Naive thymus-derived CD8-positive, alpha-beta T cell (primary cell): ENCODE data around the gene HAPSTR1. TPM values are rescaled to one million over a fixed set of nuclear protein-coding genes. Genes with fewer than 3 reads are reported as not detected.
A peak's percentile ranks its signal among the peaks of the same experiment; 100 is the strongest.

Experiments
- ATAC-seq, 2 donors: fragments of 150-1000 bp; cut with Tn5 transposase in 1 of 2; sonication (Bioruptor Pico), chemical (Tn5 transposase) in 1 of 2; 1 replicate in 1 of 2; 2 replicates in 1 of 2; pipeline ENCODE4 v1.10.0; 2021; ENCODE audit warnings: mild to moderate bottlenecking in 2 of 2, moderate library complexity in 2 of 2
- POLR2A ChIA-PET: fragments of 350-600 bp; sonication (Branson Sonifier 250); formaldehyde crosslinking; loops from one replicate; lab custom pipeline; 2021; ENCODE audit warnings: antibody characterized with exemption; lab: Charles Lee
- DNase-seq, 10 donors: peaks; one replicate each; pipeline versions ENCODE4 v3.0.0 to v3.0.0-alpha.2; 2020 to 2022
- H3K27ac Mint-ChIP-seq, 10 donors: one replicate each; pipeline ENCODE4 v1.8.0; 2020 to 2022; ENCODE audit warnings: mild to moderate bottlenecking in 10 of 10, mixed read lengths in 10 of 10, moderate library complexity in 4 of 10, inconsistent platforms in 1 of 10
- H3K27me3 Mint-ChIP-seq, 5 donors: one replicate each; pipeline ENCODE4 v1.8.0; 2021 to 2022; ENCODE audit warnings: mixed read lengths in 5 of 5
- H3K36me3 Mint-ChIP-seq, 3 donors: one replicate each; pipeline ENCODE4 v1.8.0; 2020 to 2022; ENCODE audit warnings: mixed read lengths in 3 of 3, mild to moderate bottlenecking in 2 of 3, inconsistent platforms in 1 of 3
- H3K4me1 Mint-ChIP-seq, 4 donors: one replicate each; pipeline ENCODE4 v1.8.0; 2021 to 2022; ENCODE audit warnings: mixed read lengths in 4 of 4
- H3K4me3 Mint-ChIP-seq, 10 donors: one replicate each; pipeline ENCODE4 v1.8.0; 2020 to 2022; ENCODE audit warnings: mild to moderate bottlenecking in 10 of 10, mixed read lengths in 10 of 10, moderate library complexity in 6 of 10, inconsistent platforms in 1 of 10
- H3K9me3 Mint-ChIP-seq, 9 donors: one replicate each; pipeline ENCODE4 v1.8.0; 2020 to 2022; ENCODE audit warnings: mixed read lengths in 9 of 9, mild to moderate bottlenecking in 3 of 9, inconsistent platforms in 1 of 9, moderate library complexity in 1 of 9
- polyA plus RNA-seq, 3 donors: library from polyadenylated mRNA; unstranded; fragments of 300-500 nt; fragmentation: Illumina TruSeq; gene quantifications; one replicate each; pipeline ENCODE4 v1.2.3, GENCODE V29; 2021
- total RNA-seq, 8 experiments: library from RNA in 2 of 8; stranded (reverse) in 2 of 8; gene quantifications; one replicate each; pipeline ENCODE4 v1.2.3 and lab custom pipeline; 2021 to 2026

The HAPSTR1 gene
- total and polyA plus RNA-seq, 5 experiments from 2014 or later = 9.9 to 102 (median 16.5) TPM

DNA sequence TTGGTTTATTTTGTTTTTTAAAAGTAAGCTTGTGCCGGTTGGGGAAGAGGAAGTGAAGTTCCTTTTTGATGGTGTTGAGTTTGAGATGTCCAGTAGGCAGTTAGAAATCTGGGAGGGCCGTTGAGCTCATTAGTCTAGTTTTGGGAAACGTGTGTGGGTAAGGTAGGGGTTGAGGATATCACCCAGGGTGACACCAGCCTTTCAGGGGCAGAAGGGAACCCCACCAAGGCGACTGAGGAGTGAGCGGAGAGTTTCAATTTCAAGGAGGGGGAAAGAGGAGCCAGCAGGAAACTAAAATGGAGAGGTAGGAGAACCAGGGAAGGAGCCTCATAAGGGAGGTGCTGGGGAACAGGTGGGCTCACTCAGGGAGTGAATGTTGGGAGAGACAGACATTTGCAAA is 22.7 kb downstream of the HAPSTR1 start:
- POLR2A ChIA-PET = interaction anchor here (0.9 to 1.0 kb wide), 2 partner anchors 22 to 23 kb away, joined by 3 read pairs; no protein-coding TSS in a partner anchor
- H3K27me3 Mint-ChIP-seq = no peaks in the 10 kb centered on the region
- H3K27ac Mint-ChIP-seq = peak overlapping the region; percentile 68 to 93 (median 85)
- peaks cover 39 to 97% (median 90%) of the 10 kb centered on the region in 4 donors for H3K4me1 Mint-ChIP-seq
- DNase-seq (no peak), ATAC-seq (no peak)
- peaks cover 5 to 91% (median 17%) of the 10 kb centered on the region in 3 donors for H3K36me3 Mint-ChIP-seq
- H3K9me3 Mint-ChIP-seq = no peaks in the 10 kb centered on the region
- peak overlapping the region in 9 of 10 donors; percentile 11 to 71 (median 55) for H3K4me3 Mint-ChIP-seq

DNA sequence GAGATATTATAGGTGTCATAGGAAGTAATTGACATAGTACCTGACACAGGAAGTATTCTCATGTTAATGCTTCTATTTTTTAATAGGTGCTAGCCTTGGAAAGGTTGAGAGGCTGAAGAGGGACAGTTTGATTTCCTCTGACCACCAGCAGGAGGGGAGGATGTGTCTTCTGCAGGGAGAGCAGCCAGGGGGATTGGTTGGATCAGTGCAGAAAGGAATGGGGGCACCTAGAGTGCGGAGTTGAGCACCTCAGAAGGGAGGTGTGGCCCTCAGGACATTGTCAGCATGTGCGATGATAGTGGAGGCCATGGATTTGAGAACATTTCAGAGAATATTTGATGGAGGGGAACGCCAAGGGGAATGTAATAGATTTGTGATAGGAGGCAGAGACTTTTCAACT is 23.4 kb downstream of the HAPSTR1 start:
- H3K4me3 Mint-ChIP-seq = peak overlapping the region in 7 of 10 donors; percentile 26 to 71 (median 55)
- ATAC-seq = peak in 1 of 2 donors; percentile 22
- H3K27me3 Mint-ChIP-seq = no peaks in the 10 kb centered on the region
- peak overlapping the region; percentile 44 to 93 (median 85) for H3K27ac Mint-ChIP-seq
- POLR2A ChIA-PET = interaction anchor here (1.0 kb wide), 1 partner anchor 24 kb away, joined by 3 read pairs; no protein-coding TSS in a partner anchor
- peaks cover 5 to 89% (median 17%) of the 10 kb centered on the region in 3 donors for H3K36me3 Mint-ChIP-seq
- peaks cover 34 to 93% (median 89%) of the 10 kb centered on the region in 4 donors for H3K4me1 Mint-ChIP-seq
- no peak for DNase-seq
- no peaks in the 10 kb centered on the region for H3K9me3 Mint-ChIP-seq

DNA sequence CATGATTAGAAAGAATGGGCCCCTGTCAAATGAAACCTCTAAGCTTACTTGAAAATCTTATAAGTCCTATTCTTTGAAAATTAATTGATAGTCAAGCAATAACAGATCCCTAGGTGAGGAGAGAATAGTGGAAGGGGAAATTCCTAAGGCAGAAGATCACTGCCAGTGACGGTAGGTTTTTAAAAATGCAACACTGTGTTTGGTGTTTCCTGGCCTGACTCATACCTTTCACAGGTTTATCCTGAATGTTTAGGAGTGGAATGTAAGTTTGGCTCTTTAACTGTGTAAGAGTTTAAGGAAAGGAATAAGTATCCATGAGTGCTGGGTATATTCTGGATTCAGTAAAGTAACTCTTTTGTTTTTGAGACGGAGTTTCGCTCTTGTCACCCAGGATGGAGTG is 23.8 kb downstream of the HAPSTR1 start:
- Mint-ChIP-seq H3K27ac (peak overlapping the region in 7 of 10 donors; percentile 60 to 88 (median 80)), H3K9me3 (no peaks in the 10 kb centered on the region), H3K4me1 (peaks cover 37 to 93% (median 89%) of the 10 kb centered on the region in 4 donors), H3K36me3 (peaks cover 5 to 89% (median 17%) of the 10 kb centered on the region in 3 donors), H3K4me3 (no peak overlapping the region), H3K27me3 (no peaks in the 10 kb centered on the region)
- POLR2A ChIA-PET = no interaction called here
- DNase-seq (no peak), ATAC-seq (no peak)

- ATAC-seq (no peak), DNase-seq (no peak)
- POLR2A ChIA-PET = no interaction called here
- Mint-ChIP-seq H3K36me3 (peaks cover 5 to 88% (median 20%) of the 10 kb centered on the region in 3 donors), H3K27me3 (no peaks in the 10 kb centered on the region), H3K4me3 (peak overlapping the region in 1 of 10 donors; percentile 5), H3K4me1 (peaks cover 34 to 89% (median 83%) of the 10 kb centered on the region in 4 donors), H3K27ac (peak overlapping the region in 4 of 10 donors; percentile 5 to 65 (median 44)), H3K9me3 (no peaks in the 10 kb centered on the region)
These were observed 24.7 kb downstream of the HAPSTR1 start for GRCh38 chr16:9116141-9116540.

DNA sequence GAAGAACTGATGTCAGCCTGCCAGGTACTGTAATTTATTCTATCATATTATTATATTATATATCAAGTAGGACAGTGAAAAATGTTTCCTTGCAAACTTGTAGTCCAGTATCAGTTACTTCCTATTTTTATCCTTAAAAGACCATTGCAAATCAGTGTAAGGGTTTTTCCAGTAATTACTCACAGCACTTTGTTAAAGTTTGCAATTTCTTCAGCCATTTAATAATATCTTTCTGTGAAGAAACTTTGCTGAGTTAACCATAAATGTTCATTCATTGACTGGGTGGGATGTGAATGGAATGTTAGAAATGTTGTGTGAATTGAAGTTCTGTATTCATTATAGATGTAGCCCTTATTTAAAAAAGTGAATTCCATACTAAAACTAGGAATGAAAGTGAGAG is 26.7 kb downstream of the HAPSTR1 start:
- H3K36me3 Mint-ChIP-seq = peaks cover 5 to 91% (median 20%) of the 10 kb centered on the region in 3 donors
- ATAC-seq (no peak), DNase-seq (no peak)
- peaks cover 36 to 84% (median 71%) of the 10 kb centered on the region in 4 donors for H3K4me1 Mint-ChIP-seq
- H3K27ac Mint-ChIP-seq = peak overlapping the region in 3 of 10 donors; percentile 7 to 28 (median 27)
- H3K9me3 Mint-ChIP-seq = no peaks in the 10 kb centered on the region
- H3K4me3 Mint-ChIP-seq = no peak overlapping the region
- no peaks in the 10 kb centered on the region for H3K27me3 Mint-ChIP-seq
- POLR2A ChIA-PET = interaction anchor here (2.4 kb wide), 1 partner anchor 26 kb away, joined by 12 read pairs; the partner anchor contains the start of gene HAPSTR1

- Mint-ChIP-seq H3K36me3 (peaks cover 4 to 91% (median 22%) of the 10 kb centered on the region in 3 donors), H3K27ac (peak overlapping the region in 7 of 10 donors; percentile 1 to 74 (median 42)), H3K9me3 (no peaks in the 10 kb centered on the region), H3K27me3 (no peaks in the 10 kb centered on the region), H3K4me3 (no peak overlapping the region), H3K4me1 (peaks cover 25 to 78% (median 66%) of the 10 kb centered on the region in 4 donors)
- DNase-seq = no peak
- POLR2A ChIA-PET = interaction anchor here (2.4 kb wide), 1 partner anchor 28 kb away, joined by 12 read pairs; the partner anchor contains the start of gene HAPSTR1
- no peak for ATAC-seq
These were observed 28.4 kb downstream of the HAPSTR1 start for GRCh38 chr16:9119795-9120194.

DNA sequence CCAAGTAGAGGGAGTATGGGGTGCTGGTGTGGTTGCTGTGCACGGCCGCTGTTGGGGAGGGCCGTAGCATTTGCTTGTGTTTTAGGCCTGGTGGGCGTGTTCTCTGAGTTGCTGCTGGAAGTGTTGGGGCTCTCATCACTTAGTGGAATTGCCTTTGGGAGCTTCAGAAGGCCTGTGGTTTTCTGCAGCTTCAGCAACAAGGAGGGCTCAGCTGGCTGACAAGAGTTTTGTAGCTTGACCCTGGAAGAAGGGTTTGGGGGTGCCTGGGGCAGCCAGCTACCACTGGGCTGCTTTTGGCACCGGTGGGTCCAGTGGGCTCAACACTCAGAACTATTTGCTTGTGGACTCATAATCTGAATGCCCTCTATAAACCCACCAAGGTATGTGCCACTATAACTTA is 30.9 kb downstream of the HAPSTR1 start:
- H3K36me3 Mint-ChIP-seq = peaks cover 0 to 71% (median 6%) of the 10 kb centered on the region in 3 donors
- H3K4me3 Mint-ChIP-seq = no peak overlapping the region
- peak overlapping the region in 6 of 10 donors; percentile 1 to 79 (median 38) for H3K27ac Mint-ChIP-seq
- DNase-seq (no peak), ATAC-seq (no peak)
- no peaks in the 10 kb centered on the region for H3K27me3 Mint-ChIP-seq
- no peaks in the 10 kb centered on the region for H3K9me3 Mint-ChIP-seq
- H3K4me1 Mint-ChIP-seq = peaks cover 24 to 73% (median 64%) of the 10 kb centered on the region in 4 donors
- POLR2A ChIA-PET = no interaction called here

DNA sequence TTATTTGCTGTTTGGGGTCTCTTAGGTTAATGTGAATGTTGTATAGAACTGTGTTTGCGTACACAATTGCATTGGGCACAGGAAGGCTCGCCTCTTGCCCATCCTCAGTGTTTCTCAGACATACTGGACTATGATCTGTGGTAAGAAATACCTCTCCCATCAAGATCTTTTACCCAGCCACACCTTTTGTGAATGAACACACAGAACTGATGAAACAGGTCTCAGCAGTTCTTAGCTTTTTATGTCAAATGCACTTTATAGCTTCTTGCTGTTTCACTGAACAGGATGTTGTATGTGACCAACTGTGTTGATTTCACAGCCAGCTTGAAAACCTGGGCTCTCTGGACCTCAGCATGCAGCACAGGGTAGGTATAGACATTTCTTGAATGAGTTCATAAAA is 31.5 kb downstream of the HAPSTR1 start:
- ATAC-seq = no peak
- H3K4me1 Mint-ChIP-seq = peaks cover 25 to 74% (median 65%) of the 10 kb centered on the region in 4 donors
- no peak for DNase-seq
- peaks cover 0 to 65% (median 5%) of the 10 kb centered on the region in 3 donors for H3K36me3 Mint-ChIP-seq
- no peak overlapping the region for H3K4me3 Mint-ChIP-seq
- no peaks in the 10 kb centered on the region for H3K27me3 Mint-ChIP-seq
- H3K27ac Mint-ChIP-seq = peak overlapping the region in 9 of 10 donors; percentile 9 to 92 (median 50)
- H3K9me3 Mint-ChIP-seq = no peaks in the 10 kb centered on the region
- POLR2A ChIA-PET = no interaction called here

DNA sequence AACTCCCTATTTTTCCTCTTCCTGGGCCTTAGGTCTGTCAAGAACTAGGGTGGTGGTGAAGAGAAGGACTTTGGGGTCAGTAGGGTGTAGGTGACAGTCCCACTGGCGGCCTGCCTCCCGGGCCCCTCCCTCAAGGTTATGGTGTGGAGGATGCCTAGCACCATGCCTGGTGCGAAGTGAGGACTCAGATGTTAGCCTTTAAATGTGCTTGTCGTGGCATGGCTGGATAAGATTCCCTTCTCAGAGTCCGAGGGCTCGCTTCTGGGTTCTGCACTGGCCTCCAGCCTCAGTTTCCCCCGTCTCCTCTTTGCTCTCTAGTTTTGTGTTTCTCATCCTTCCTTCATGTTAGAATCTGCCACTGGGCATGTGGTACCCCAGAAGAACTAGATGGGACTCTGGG is 32.0 kb downstream of the HAPSTR1 start:
- Mint-ChIP-seq H3K9me3 (no peaks in the 10 kb centered on the region), H3K4me3 (no peak overlapping the region), H3K27ac (peak overlapping the region in 5 of 10 donors; percentile 44 to 92 (median 78)), H3K36me3 (peaks cover 0 to 61% (median 5%) of the 10 kb centered on the region in 3 donors), H3K27me3 (no peaks in the 10 kb centered on the region), H3K4me1 (peaks cover 28 to 75% (median 68%) of the 10 kb centered on the region in 4 donors)
- POLR2A ChIA-PET = no interaction called here
- DNase-seq = no peak
- ATAC-seq = no peak

GRCh38 chr16:9123871-9124270 is 32.4 kb downstream of the HAPSTR1 start:
- no peaks in the 10 kb centered on the region for H3K27me3 Mint-ChIP-seq
- peak overlapping the region in 6 of 10 donors; percentile 44 to 92 (median 74) for H3K27ac Mint-ChIP-seq
- peaks cover 31 to 76% (median 68%) of the 10 kb centered on the region in 4 donors for H3K4me1 Mint-ChIP-seq
- peaks cover 0 to 56% (median 5%) of the 10 kb centered on the region in 3 donors for H3K36me3 Mint-ChIP-seq
- no peak for ATAC-seq
- peak in 1 of 10 donors; percentile 22 for DNase-seq
- no peak overlapping the region for H3K4me3 Mint-ChIP-seq
- POLR2A ChIA-PET = no interaction called here
- no peaks in the 10 kb centered on the region for H3K9me3 Mint-ChIP-seq

DNA sequence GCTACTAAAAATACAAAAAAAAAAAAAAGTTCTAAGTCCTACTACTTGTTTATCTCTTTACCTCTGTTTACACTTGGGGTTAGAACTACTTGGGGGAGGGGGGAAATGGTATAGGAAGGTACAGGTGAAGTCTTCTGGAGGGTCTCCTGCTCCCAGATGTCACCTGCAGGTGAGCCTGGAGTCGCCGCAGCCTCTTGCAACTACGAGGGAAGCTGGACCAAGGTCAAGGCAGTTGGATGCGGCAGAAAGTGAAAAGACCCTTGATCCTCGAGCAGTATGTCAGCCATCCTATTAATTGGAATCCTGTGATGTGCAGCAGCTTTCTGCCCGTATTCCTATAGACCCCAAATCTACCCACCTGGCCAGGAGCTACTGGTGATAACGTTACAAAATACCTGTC is 33.0 kb downstream of the HAPSTR1 start:
- Mint-ChIP-seq H3K4me3 (no peak overlapping the region), H3K27ac (peak overlapping the region in 8 of 10 donors; percentile 4 to 92 (median 62)), H3K4me1 (peaks cover 33 to 73% (median 66%) of the 10 kb centered on the region in 4 donors), H3K27me3 (no peaks in the 10 kb centered on the region), H3K36me3 (peaks cover 0 to 51% (median 5%) of the 10 kb centered on the region in 3 donors), H3K9me3 (no peaks in the 10 kb centered on the region)
- ATAC-seq (no peak), DNase-seq (no peak)
- POLR2A ChIA-PET = interaction anchor here (0.8 kb wide), 1 partner anchor 50 kb away, joined by 4 read pairs; no protein-coding TSS in a partner anchor

DNA sequence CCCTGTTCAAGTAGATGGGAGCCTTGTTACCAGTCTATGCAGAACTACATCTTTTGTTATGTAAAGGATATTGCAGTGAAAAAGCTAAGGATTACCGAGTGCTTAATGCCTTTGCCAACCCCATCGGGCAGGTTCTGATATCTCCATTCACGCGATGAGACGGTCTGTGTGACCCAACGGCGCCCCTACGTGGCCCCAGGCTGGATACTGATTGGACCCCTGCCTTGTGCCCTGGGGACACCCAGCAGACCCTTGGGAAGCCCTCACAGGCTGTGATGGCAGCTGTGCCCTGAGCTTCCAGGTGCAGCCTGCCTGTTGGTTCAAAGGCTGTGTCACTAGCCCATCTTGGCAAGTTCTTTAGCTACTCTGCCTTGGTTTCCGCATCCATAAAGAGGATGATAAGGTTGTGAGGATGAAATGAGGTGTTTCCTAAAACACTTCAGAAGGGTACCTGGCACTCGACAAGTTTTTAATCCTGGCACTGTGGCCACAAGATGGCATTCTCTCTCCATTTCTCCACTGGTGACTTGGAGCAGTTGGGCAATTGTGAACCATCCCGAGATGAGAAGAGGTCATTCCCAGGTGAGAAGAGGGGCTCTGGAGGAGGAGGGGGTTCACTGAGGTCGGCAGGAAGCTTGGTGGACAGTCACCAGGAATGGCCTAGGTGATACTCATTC is 33.6 kb downstream of the HAPSTR1 start:
- Mint-ChIP-seq H3K36me3 (peaks cover 0 to 47% (median 5%) of the 10 kb centered on the region in 3 donors), H3K4me1 (peaks cover 31 to 71% (median 60%) of the 10 kb centered on the region in 4 donors), H3K27ac (peak overlapping the region; percentile 34 to 89 (median 62)), H3K9me3 (no peaks in the 10 kb centered on the region), H3K4me3 (peak overlapping the region in 1 of 10 donors; percentile 44), H3K27me3 (no peaks in the 10 kb centered on the region)
- POLR2A ChIA-PET = interaction anchor here (0.8 kb wide), 1 partner anchor 51 kb away, joined by 4 read pairs; no protein-coding TSS in a partner anchor
- DNase-seq = no peak
- ATAC-seq = no peak
